ENCODE results near the gene AKAP3. TPM values are rescaled to one million over a fixed set of nuclear protein-coding genes. Genes with fewer than 3 reads are reported as not detected.
A peak's percentile ranks its signal among the peaks of the same experiment; 100 is the strongest.

Gene AKAP3
- total RNA-seq, 4 donors from 2014 or later: 1.6 to 1.8 TPM; not detected in 2

GRCh38 chr12:4610481-4610880, 38.4 kb downstream of the AKAP3 start:
- Histone ChIP-seq H3K36me3 (peaks cover 0 to 38% (median 16%) of the 10 kb centered on the region in 4 donors), H3K4me1 (peaks cover 0 to 15% (median 2%) of the 10 kb centered on the region in 4 donors), H3K9me3 (no peaks in the 10 kb centered on the region), H3K27ac (no peak overlapping the region), H3K4me3 (no peak overlapping the region), H3K27me3 (no peaks in the 10 kb centered on the region)
- WGBS, 2 donors (ENCODE audit: low coverage in 1 of 2): 80 to 88% methylated on average over 3 to 4 of the region's 4 CpGs
- intact Hi-C loops (cut with DNase I; ENCODE audit: low total_unique reads): no loop called here
- in situ Hi-C loops (cut with MboI; ENCODE audit: low pct_ligation_motif_present in 1 of 4, low pct_unique_long_range_greater_than_20kb in 1 of 4, low sequenced_read_pairs in 3 of 4): no loop called here
- no peak for TF ChIP-seq POLR2A (IDR thresholded peaks at IDR 0.05)
- TF ChIP-seq CTCF (IDR thresholded peaks at IDR 0.05): no peak
- no peak for TF ChIP-seq EP300 (IDR thresholded peaks at IDR 0.05; ENCODE audit: low read depth)
- TF ChIP-seq POLR2AphosphoS5 (IDR thresholded peaks at IDR 0.05): no peak
- no peak for DNase-seq

DNA sequence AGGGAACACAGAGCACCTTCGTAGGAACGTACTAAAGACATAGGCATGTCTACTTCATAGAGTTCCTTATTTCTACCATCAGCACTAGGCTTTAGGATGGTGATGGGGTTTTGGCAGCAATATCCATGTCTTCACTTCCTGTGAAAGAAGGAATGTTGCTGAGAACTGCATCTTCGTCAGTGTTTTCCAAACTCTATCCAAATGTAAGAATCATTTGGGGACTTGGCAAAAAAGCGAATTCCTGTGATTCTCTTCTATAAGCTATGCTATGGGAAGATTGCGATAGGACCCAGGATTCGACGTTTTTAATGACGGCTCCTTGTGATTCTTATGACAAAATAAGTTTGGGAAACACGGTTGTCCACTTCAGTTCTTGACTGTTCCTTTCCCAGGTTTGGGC, 39.8 kb downstream of the AKAP3 start:
- Histone ChIP-seq H3K36me3 (peaks cover 0 to 31% (median 15%) of the 10 kb centered on the region in 4 donors), H3K27me3 (no peaks in the 10 kb centered on the region), H3K9me3 (no peaks in the 10 kb centered on the region), H3K4me3 (no peak overlapping the region), H3K27ac (no peak overlapping the region), H3K4me1 (peaks cover 0 to 18% (median 2%) of the 10 kb centered on the region in 4 donors)
- intact Hi-C loops (cut with DNase I; ENCODE audit: low total_unique reads) (no loop called here), in situ Hi-C loops (cut with MboI; ENCODE audit: low pct_ligation_motif_present in 1 of 4, low pct_unique_long_range_greater_than_20kb in 1 of 4, low sequenced_read_pairs in 3 of 4) (no loop called here)
- no peak for TF ChIP-seq POLR2AphosphoS5 (IDR thresholded peaks at IDR 0.05)
- TF ChIP-seq EP300 (IDR thresholded peaks at IDR 0.05; ENCODE audit: low read depth): no peak
- TF ChIP-seq POLR2A (IDR thresholded peaks at IDR 0.05): no peak
- no peak for TF ChIP-seq CTCF (IDR thresholded peaks at IDR 0.05)
- WGBS, 2 donors (ENCODE audit: low coverage in 1 of 2): 92 to 95% methylated on average over 4 to 9 of the region's 9 CpGs
- no peak for DNase-seq

GRCh38 chr12:4607056-4607455, 41.8 kb downstream of the AKAP3 start:
- TF ChIP-seq CTCF (IDR thresholded peaks at IDR 0.05): no peak
- TF ChIP-seq POLR2A (IDR thresholded peaks at IDR 0.05): no peak
- TF ChIP-seq POLR2AphosphoS5 (IDR thresholded peaks at IDR 0.05): no peak
- no peak overlapping the region for H3K27ac ChIP-seq
- in situ Hi-C loops (cut with MboI; ENCODE audit: low pct_ligation_motif_present in 1 of 4, low pct_unique_long_range_greater_than_20kb in 1 of 4, low sequenced_read_pairs in 3 of 4): no loop called here
- H3K36me3 ChIP-seq: peaks cover 0 to 14% (median 6%) of the 10 kb centered on the region in 4 donors
- H3K9me3 ChIP-seq: no peaks in the 10 kb centered on the region
- peaks cover 0 to 18% (median 2%) of the 10 kb centered on the region in 4 donors for H3K4me1 ChIP-seq
- H3K27me3 ChIP-seq: peaks cover 2% of the 10 kb centered on the region
- 67% methylated on average over 3 of the region's 3 CpGs; no CpG with 5 or more reads in 1 of the 2 donors for WGBS, 2 donors (ENCODE audit: low coverage in 1 of 2)
- DNase-seq: no peak
- no peak overlapping the region for H3K4me3 ChIP-seq
- intact Hi-C loops (cut with DNase I; ENCODE audit: low total_unique reads): no loop called here

DNA sequence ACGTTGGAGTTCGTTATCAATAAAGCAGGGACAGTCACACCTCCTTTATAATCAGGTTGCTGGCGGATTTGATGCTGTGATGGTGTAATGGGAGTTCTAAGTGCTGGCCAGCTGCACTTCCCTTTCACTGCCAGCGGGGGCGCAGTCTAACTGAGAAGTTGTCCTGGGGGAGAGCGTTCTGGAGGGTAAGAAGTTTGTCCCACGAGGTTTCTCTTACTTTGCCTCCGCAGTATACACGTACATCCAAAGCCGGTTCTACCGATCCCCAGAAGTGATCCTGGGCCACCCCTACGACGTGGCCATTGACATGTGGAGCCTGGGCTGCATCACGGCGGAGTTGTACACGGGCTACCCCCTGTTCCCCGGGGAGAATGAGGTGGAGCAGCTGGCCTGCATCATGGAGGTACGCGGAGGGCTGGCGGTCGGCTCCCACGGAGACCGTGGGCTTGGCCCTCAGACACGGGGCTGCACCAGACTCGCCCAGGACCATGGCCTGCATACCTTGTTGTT, 44.1 kb downstream of the AKAP3 start:
- Histone ChIP-seq H3K9me3 (no peaks in the 10 kb centered on the region), H3K27ac (peak overlapping the region; percentile 57 to 81 (median 70)), H3K4me1 (peaks cover 0 to 18% (median 2%) of the 10 kb centered on the region in 4 donors), H3K36me3 (no peaks in the 10 kb centered on the region), H3K27me3 (peaks cover 2% of the 10 kb centered on the region), H3K4me3 (peak overlapping the region; percentile 33 to 74 (median 60))
- WGBS, 2 donors (ENCODE audit: low coverage in 1 of 2): 0 to 1% methylated on average over 2 to 25 of the region's 25 CpGs
- TF ChIP-seq POLR2A (IDR thresholded peaks at IDR 0.05): peak; percentile 23
- TF ChIP-seq CTCF (IDR thresholded peaks at IDR 0.05): peak; percentile 95 to 99 (median 96)
- peak in 2 of 3 donors; percentile 42 to 44 for TF ChIP-seq POLR2AphosphoS5 (IDR thresholded peaks at IDR 0.05)
- TF ChIP-seq EP300 (IDR thresholded peaks at IDR 0.05; ENCODE audit: low read depth): no peak
- intact Hi-C loops (cut with DNase I; ENCODE audit: low total_unique reads): no loop called here
- in situ Hi-C loops (cut with MboI; ENCODE audit: low pct_ligation_motif_present in 1 of 4, low pct_unique_long_range_greater_than_20kb in 1 of 4, low sequenced_read_pairs in 3 of 4): no loop called here
- DNase-seq: peak; percentile 86
